GM19099 (cell line): ENCODE data around the gene RGS2.

Experiments used
- POLR2A ChIP-seq: IDR thresholded peaks from 3 replicates; pipeline ENCODE4 v1.6.1; 2011; ENCODE audit warnings: low read depth; ENCODE audit not compliant: insufficient read length; ENCODE audit errors: extremely low read depth

Gene RGS2

GRCh38 chr1:192786576-192786975 is 22.3 kb upstream of the RGS2 start:
- TF ChIP-seq POLR2A, result no peak

DNA sequence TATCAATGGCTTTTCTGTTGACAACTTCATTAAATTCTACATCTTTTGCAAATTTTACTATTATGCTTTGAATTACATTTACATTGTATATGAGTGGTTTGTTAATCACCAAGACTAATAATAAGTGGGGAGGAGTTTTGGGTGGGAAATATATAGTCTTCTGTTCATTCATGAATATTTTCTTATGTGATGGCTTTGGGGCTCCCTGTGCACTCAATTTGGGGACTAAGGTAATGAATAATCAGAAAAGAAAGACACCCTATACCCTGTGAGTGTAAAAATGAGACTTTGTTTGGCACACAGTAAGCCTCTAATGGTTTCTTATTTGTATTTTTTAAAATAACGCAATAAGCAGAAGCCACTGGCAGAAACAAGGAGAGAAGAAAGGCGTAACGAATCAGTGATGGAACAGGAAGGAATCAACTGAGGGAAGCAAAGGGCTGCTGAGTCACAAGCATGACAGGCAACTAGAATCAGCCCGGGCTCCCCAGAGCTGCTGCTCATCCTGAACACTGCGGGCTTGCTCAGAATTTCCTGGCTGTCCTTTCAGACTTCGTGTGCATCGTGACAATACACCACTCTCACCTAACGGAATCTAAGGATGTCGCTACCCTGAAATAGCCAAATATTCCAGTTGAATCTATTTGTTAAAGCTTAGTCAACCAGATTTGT is 20.8 kb upstream of the RGS2 start:
- TF ChIP-seq POLR2A, result no peak

DNA sequence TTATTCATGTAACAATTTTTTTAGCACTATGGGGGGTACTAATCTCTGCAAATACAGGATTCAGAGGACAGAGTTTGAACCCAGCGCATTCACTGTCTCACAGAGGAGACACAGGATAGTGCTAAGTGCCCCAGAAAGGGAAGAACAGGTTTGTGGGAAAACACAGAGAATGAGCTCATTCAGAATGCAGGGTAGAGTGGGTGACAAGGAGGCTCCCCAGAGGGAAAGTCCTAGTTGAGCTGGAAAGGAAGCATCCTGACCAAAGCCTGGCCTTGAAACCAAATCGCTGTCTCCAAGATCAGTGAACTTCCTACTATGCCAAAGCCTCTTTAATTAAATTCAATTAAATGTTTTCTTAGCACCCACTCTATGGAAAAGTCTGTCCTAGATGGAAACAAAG is 19.0 kb upstream of the RGS2 start:
- no peak for TF ChIP-seq POLR2A

DNA sequence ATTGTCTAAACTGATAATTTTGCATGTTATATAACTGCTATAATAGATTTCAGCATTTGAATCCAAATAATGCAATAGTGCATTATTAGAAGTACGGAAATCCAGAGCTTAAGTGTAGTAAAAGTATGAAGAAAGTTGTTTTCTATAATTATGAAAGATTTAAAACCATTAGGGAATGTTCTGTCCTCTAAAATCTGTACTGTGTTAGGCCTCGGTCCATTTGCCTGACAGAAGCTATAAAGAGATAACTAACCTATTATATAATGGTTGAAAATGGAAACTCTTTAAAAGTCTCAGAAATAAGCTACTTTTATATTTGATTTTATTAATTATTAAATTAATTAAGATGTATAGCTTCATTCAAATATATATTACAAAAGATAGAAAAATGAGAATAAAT is 16.2 kb upstream of the RGS2 start:
- TF ChIP-seq POLR2A, result no peak

DNA sequence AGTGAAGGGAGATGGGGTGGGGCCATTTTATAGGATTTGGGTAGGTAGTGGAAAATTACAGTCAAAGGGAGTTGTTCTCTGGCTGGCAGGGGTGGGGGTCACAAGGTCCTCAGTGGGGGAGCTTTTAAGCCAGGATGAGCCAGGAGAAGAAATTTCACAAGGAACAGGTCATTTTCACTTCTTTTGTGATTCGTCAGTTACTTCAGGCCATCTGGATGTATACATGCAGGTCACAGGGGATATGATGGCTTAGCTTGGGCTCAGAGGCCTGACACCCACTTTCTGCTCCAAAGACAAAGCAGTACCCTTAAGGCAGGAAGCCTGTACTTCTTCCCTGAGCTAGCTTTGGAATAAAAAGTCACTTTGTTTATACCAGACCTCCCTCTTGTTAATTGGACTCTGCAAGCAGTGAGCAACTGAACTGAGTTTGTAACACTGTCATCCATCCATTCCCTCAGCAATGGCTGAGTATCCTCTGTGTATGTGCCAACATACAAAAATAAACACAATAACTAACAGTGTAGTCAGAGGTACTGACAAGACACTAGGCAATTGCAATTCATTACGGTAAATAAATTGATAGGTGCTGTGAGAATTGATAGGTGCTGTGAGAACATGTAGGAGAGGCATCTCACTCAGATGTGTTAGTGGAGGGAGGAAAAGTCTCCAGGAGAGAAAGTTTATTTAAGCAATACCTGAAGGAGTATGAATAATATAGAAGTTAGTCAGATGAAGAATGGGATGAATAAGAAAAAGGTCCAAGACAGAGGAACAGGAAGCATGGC is 14.7 kb upstream of the RGS2 start:
- no peak for TF ChIP-seq POLR2A

DNA sequence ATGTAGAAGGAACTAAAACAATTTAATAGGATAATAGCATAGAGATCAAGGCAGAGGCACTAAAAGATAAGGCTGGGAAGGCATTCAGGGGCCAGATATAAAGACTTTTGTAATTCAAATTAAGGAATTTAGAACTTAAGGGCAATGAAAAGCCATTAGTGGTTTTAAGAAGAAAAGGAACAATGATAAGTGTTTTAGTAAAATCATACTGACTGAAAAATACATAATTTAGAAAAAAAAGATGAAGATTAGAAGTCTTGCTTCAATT is 14.1 kb upstream of the RGS2 start:
- TF ChIP-seq POLR2A, result no peak

DNA sequence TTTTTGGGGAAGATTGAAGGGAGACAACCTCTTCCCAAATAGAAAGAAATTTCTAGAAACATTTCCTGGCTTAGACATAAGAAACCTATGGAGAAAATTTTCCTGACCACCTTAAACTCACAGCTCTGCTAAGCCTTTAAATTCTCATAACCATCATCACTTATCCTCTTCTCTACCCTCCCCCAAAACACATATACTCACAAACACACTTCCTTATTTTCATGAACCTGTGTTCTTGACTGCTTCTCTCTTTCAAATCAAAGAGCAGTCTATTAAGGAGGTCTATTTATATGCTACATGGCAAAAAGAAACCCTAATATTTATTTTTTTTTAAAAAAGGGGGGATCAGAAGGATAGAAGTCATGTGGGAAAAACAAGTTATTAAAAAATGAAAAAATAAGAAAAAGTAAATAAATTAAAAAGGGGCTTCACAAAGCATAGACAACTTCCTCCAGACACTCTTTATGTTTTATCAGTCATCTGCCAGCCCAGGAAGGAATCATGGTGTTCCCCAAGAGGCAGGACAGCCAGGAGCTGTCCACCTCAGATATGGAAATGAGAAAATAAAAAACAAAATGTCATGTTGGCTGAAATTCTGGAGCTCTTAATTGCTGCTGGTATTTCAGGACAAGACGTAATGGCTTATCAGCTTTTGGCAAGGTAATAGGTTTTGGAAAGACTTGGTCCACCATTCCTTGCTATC is 12.8 kb upstream of the RGS2 start:
- no peak for TF ChIP-seq POLR2A

- no peak for TF ChIP-seq POLR2A
Measured at GRCh38 chr1:192797143-192797542, 11.7 kb upstream of the RGS2 start.

GRCh38 chr1:192797891-192798290 is 10.9 kb upstream of the RGS2 start:
- TF ChIP-seq POLR2A, result no peak

- no peak for TF ChIP-seq POLR2A
Measured at GRCh38 chr1:192801451-192801850, 7.4 kb upstream of the RGS2 start.

GRCh38 chr1:192802406-192802805 is 6.4 kb upstream of the RGS2 start:
- TF ChIP-seq POLR2A, result no peak

- no peak for TF ChIP-seq POLR2A
Measured at GRCh38 chr1:192803501-192803900, 5.3 kb upstream of the RGS2 start.

DNA sequence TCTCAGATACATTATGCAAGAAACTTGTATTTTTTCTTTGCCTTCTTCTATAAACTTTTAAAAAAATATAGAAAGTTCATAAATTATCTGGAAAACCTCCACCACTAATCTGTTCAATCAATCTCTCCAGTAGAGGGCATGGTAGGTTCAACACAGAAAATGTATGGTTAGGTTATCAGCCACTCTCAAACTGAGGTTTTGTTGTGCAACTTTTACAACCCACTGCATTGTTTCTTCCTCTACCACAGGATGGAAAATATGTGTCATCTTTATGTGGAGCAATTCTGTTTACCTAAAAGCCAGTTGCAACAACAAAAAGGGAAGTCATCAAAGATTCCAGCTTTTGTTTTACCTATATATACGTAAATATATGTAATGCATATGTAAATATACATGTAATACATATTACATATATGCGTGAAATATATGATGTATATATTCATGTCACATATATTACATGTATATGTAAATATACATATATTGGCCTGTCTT is 3.0 kb upstream of the RGS2 start:
- TF ChIP-seq POLR2A, result no peak

DNA sequence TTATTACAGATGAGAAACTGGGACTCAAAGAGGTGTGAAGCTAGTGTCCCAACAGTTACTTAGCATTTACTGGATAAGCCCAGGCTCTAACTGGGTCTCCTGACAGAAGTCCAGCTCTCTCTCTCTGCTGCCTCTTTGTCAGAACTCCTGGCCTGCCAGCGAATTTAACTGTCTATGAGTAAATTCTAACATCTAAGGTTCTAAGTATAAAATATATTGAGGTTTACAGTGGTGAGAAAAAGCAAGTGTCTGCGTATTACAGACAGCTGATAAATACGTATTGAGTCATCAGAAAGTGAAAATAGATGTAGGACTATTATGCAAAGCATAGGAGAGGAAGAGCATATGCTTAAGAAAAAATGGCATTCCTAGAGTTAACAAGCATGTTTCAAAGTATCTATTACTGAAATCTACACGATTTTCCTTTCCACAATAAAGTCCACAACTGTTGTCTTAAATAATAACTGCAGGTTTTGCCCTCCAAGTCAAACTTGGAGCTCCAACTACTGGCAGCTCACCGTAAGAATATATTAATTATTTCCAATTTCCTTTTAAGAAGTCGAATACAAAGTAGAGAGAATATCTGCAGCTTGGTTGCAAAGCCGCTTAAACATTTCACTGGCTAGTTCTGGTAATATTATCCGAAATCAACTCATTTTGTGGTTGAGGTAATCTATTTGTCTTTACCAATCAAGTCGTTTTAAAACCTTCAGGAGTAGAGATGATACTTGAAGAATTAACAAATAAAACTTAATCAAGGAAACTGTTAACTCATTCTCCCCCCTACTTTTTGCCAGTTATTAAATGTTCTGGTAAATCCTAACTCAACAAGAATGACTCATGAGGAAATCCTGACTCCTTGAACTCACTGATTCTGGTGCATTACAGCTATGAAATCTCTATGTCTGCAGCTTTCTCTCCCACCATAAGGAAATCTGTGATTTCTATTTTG is 1.4 kb upstream of the RGS2 start:
- TF ChIP-seq POLR2A, result no peak

DNA sequence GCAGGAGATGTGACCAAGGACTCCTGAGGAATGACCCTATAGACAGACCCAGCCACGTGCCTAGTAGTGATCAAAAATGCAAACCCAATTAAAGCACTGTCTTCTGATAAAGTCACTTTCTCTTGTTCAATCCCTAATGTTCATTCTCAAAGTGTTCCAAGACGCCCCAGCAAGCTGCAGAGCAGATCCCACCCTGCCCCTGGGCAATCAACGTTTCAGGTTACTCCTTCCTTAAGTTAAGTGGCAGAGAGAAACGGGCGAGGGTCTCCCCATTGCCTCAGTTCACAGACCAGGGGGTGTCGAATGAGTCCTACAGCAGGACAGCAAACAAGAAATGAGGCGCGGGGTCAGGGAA is 699 bp upstream of the RGS2 start:
- no peak for TF ChIP-seq POLR2A
